Stomach (tissue), 4 donors: ENCODE results near the gene RANBP1.

Experiments used
- CTCF ChIP-seq, 7 experiments: fragments of 450-650 bp in 4 of 7; fragments of 200-600 bp in 3 of 7; sonication (generic) in 3 of 7; IDR thresholded peaks; one replicate each; pipeline ENCODE4 v1.5.1; 2016 to 2019; ENCODE audit warnings: antibody characterized with exemption in 7 of 7, control low read depth in 2 of 7, mild to moderate bottlenecking in 1 of 7
- POLR2A ChIP-seq, 4 donors: fragments of 450-650 bp; IDR thresholded peaks; one replicate each; pipeline ENCODE4 v1.6.1; 2016; ENCODE audit warnings: antibody characterized with exemption in 4 of 4, control low read depth in 2 of 4, mild to moderate bottlenecking in 1 of 4, moderate library complexity in 1 of 4

- no peak for TF ChIP-seq CTCF (IDR thresholded peaks at IDR 0.05)
- TF ChIP-seq POLR2A (IDR thresholded peaks at IDR 0.05): no peak
These were observed 32.5 kb downstream of the RANBP1 start for GRCh38 chr22:20148414-20148813.
